Astrocyte (in vitro differentiated cells and primary cell): Measurements from ENCODE around the gene TOMM40L. TPM values are rescaled to one million over a fixed set of nuclear protein-coding genes. Genes with fewer than 3 reads are reported as not detected.

Source experiments
- DNase-seq: peaks from one replicate; pipeline ENCODE4 v3.0.0-alpha.2; 2010; ENCODE audit warnings: low read depth
- FAIRE-seq: peaks from 2 replicates; lab custom pipeline; 2011; peaks lifted over from hg19 to GRCh38; lab: Jason Lieb, UNC
- H2AFZ ChIP-seq: 2 replicates; pipeline ENCODE4 v1.6.0; 2012; ENCODE audit warnings: low read depth, low read length, inconsistent platforms
- H3K27ac ChIP-seq: 2 replicates; pipeline ENCODE4 v1.5.1; 2011; ENCODE audit warnings: low read depth, low read length, inconsistent platforms
- H3K27me3 ChIP-seq: 2 replicates; pipeline ENCODE4 v1.6.0; 2011; ENCODE audit warnings: low read length, inconsistent platforms; ENCODE audit not compliant: insufficient read depth
- H3K36me3 ChIP-seq: 2 replicates; pipeline ENCODE4 v1.5.1; 2011; ENCODE audit warnings: low read length, inconsistent platforms; ENCODE audit not compliant: insufficient read depth
- H3K4me1 ChIP-seq: 2 replicates; pipeline ENCODE4 v1.5.1; 2011; ENCODE audit warnings: low read length, inconsistent platforms; ENCODE audit not compliant: insufficient read depth
- H3K4me2 ChIP-seq: 2 replicates; pipeline ENCODE4 v1.6.0; 2012; ENCODE audit warnings: low read length, inconsistent platforms
- H3K4me3 ChIP-seq: 2 replicates; pipeline ENCODE4 v1.5.1; 2011; ENCODE audit warnings: low read depth, mild to moderate bottlenecking, low read length, inconsistent platforms; ENCODE audit not compliant: insufficient read depth
- H3K79me2 ChIP-seq: 2 replicates; pipeline ENCODE4 v1.6.0; 2012; ENCODE audit warnings: mild to moderate bottlenecking, low read length, inconsistent platforms; ENCODE audit not compliant: insufficient read depth
- H3K9ac ChIP-seq: 2 replicates; pipeline ENCODE4 v1.6.0; 2012; ENCODE audit warnings: mild to moderate bottlenecking, low read length, inconsistent platforms
- H3K9me3 ChIP-seq: 2 replicates; pipeline ENCODE4 v1.5.1; 2012; ENCODE audit warnings: low read depth, mild to moderate bottlenecking, low read length, inconsistent platforms; ENCODE audit not compliant: insufficient read depth
- H4K20me1 ChIP-seq: 2 replicates; pipeline ENCODE4 v1.6.0; 2012; ENCODE audit warnings: low read length, inconsistent platforms; ENCODE audit not compliant: insufficient read depth
- H3K27ac Mint-ChIP-seq: one replicate; pipeline ENCODE4 v1.8.0; 2021; ENCODE audit warnings: mild to moderate bottlenecking, mixed read lengths; ENCODE audit not compliant: unreplicated experiment
- H3K27me3 Mint-ChIP-seq: one replicate; pipeline ENCODE4 v1.8.0; 2021; ENCODE audit warnings: low read depth, mixed read lengths; ENCODE audit not compliant: unreplicated experiment
- H3K36me3 Mint-ChIP-seq: one replicate; pipeline ENCODE4 v1.8.0; 2021; ENCODE audit warnings: low read depth, mixed read lengths; ENCODE audit not compliant: unreplicated experiment
- H3K4me1 Mint-ChIP-seq: one replicate; pipeline ENCODE4 v1.8.0; 2021; ENCODE audit warnings: low read depth, mixed read lengths; ENCODE audit not compliant: unreplicated experiment
- H3K4me3 Mint-ChIP-seq: one replicate; pipeline ENCODE4 v1.8.0; 2021; ENCODE audit warnings: mild to moderate bottlenecking, moderate library complexity, mixed read lengths; ENCODE audit not compliant: unreplicated experiment
- H3K9me3 Mint-ChIP-seq: one replicate; pipeline ENCODE4 v1.8.0; 2021; ENCODE audit warnings: mild to moderate bottlenecking, mixed read lengths; ENCODE audit not compliant: unreplicated experiment
- CTCF ChIP-seq: IDR thresholded peaks from 2 replicates; pipeline ENCODE4 v1.5.1; 2011; ENCODE audit warnings: low read depth, mild to moderate bottlenecking, inconsistent platforms, low read length, moderate library complexity; ENCODE audit not compliant: insufficient read depth
- EZH2 ChIP-seq: IDR thresholded peaks from 2 replicates; pipeline ENCODE4 v1.6.1; 2012; ENCODE audit warnings: mild to moderate bottlenecking, low read length, inconsistent platforms; ENCODE audit not compliant: insufficient read depth
- total RNA-seq: library from RNA; stranded (reverse); gene quantifications from 2 replicates; pipeline ENCODE4 v1.2.1, GENCODE V29; 2021

TOMM40L gene
- total RNA-seq, 1 donor from 2014 or later = 12.0 TPM

- Histone ChIP-seq H3K4me2 (no peak within 1 kb of the TSS), H3K9ac (no peak within 1 kb of the TSS), H4K20me1 (peaks cover 4% of the 10 kb centered on the region), H3K9me3 (no peaks in the 10 kb centered on the region), H3K4me1 (peaks cover 14% of the 10 kb centered on the region), H3K79me2 (peaks cover 4% of the 10 kb centered on the region), H2AFZ (no peak within 1 kb of the TSS), H3K4me3 (no peak within 1 kb of the TSS), H3K36me3 (peaks cover 26% of the 10 kb centered on the region), H3K27ac (no peak within 1 kb of the TSS), H3K27me3 (no peaks in the 10 kb centered on the region)
- Mint-ChIP-seq H3K36me3 (peaks cover 29% of the 10 kb centered on the region), H3K9me3 (no peaks in the 10 kb centered on the region), H3K4me1 (peaks cover 17% of the 10 kb centered on the region), H3K4me3 (no peak within 1 kb of the TSS), H3K27me3 (no peaks in the 10 kb centered on the region), H3K27ac (no peak within 1 kb of the TSS)
- no peak for TF ChIP-seq EZH2
- TF ChIP-seq CTCF = no peak
- FAIRE-seq = no peak
- no peak for DNase-seq
Measured at GRCh38 chr1:161215076-161215475, 10.8 kb upstream of the TOMM40L start, which contains the start of gene FCER1G. Gene FCER1G, plus strand, starts transcription at chr1:161215295. Its CDS starts 27 bp downstream, at chr1:161215322.

GRCh38 chr1:161216945-161217712, 8.7 kb upstream of the TOMM40L start:
- FAIRE-seq = no peak
- peak overlapping the region; percentile 52 for H3K4me2 ChIP-seq
- H3K4me1 Mint-ChIP-seq = peaks cover 15% of the 10 kb centered on the region
- DNase-seq = peak; percentile 75
- H3K27ac ChIP-seq = peak overlapping the region; percentile 48
- peak overlapping the region; percentile 96 for H3K27ac Mint-ChIP-seq
- peaks cover 19% of the 10 kb centered on the region for H3K36me3 Mint-ChIP-seq
- H3K4me3 Mint-ChIP-seq = no peak overlapping the region
- peaks cover 18% of the 10 kb centered on the region for H3K36me3 ChIP-seq
- no peaks in the 10 kb centered on the region for H3K9me3 ChIP-seq
- TF ChIP-seq CTCF (no peak), EZH2 (no peak)
- H3K4me3 ChIP-seq = no peak overlapping the region
- H3K9ac ChIP-seq = peak overlapping the region; percentile 48
- no peaks in the 10 kb centered on the region for H3K79me2 ChIP-seq
- no peak overlapping the region for H2AFZ ChIP-seq
- no peaks in the 10 kb centered on the region for H3K9me3 Mint-ChIP-seq
- H3K27me3 Mint-ChIP-seq = peaks cover 3% of the 10 kb centered on the region
- H4K20me1 ChIP-seq = no peaks in the 10 kb centered on the region
- peaks cover 14% of the 10 kb centered on the region for H3K4me1 ChIP-seq
- no peaks in the 10 kb centered on the region for H3K27me3 ChIP-seq

- peaks cover 16% of the 10 kb centered on the region for H3K36me3 ChIP-seq
- H3K79me2 ChIP-seq = no peaks in the 10 kb centered on the region
- no peak overlapping the region for H3K4me3 ChIP-seq
- H3K27ac ChIP-seq = peak overlapping the region; percentile 48
- H4K20me1 ChIP-seq = no peaks in the 10 kb centered on the region
- peaks cover 14% of the 10 kb centered on the region for H3K4me1 ChIP-seq
- TF ChIP-seq CTCF (no peak), EZH2 (no peak)
- Mint-ChIP-seq H3K36me3 (peaks cover 17% of the 10 kb centered on the region), H3K27ac (peak overlapping the region; percentile 77), H3K27me3 (peaks cover 5% of the 10 kb centered on the region), H3K4me3 (no peak overlapping the region), H3K4me1 (peaks cover 15% of the 10 kb centered on the region), H3K9me3 (no peaks in the 10 kb centered on the region)
- no peak for FAIRE-seq
- no peak overlapping the region for H2AFZ ChIP-seq
- H3K4me2 ChIP-seq = peak overlapping the region; percentile 52
- no peaks in the 10 kb centered on the region for H3K27me3 ChIP-seq
- no peak for DNase-seq
- H3K9ac ChIP-seq = peak overlapping the region; percentile 48
- no peaks in the 10 kb centered on the region for H3K9me3 ChIP-seq
Measured at GRCh38 chr1:161217831-161218230, 8.0 kb upstream of the TOMM40L start.
